Vagina (tissue), 2 donors: ENCODE results near the gene SMIM35. TPM values are rescaled to one million over a fixed set of nuclear protein-coding genes. Genes with fewer than 3 reads are reported as not detected.

Source experiments
- DNase-seq, 2 donors: peaks; one replicate each; pipeline ENCODE4 v3.0.0-alpha.2; 2017; ENCODE audit errors: extremely low spot score in 2 of 2
- H3K27ac ChIP-seq: fragments of 200-600 bp; sonication (generic); one replicate; pipeline ENCODE4 v1.5.1; 2019
- H3K27me3 ChIP-seq: fragments of 200-600 bp; sonication (generic); one replicate; pipeline ENCODE4 v1.5.1; 2019
- H3K36me3 ChIP-seq, 2 donors: fragments of 200-600 bp; sonication (generic); one replicate each; pipeline ENCODE4 v1.5.1; 2017 to 2019
- H3K4me1 ChIP-seq: fragments of 200-600 bp; sonication (generic); one replicate; pipeline ENCODE4 v1.5.1; 2019
- H3K4me3 ChIP-seq, 2 donors: fragments of 200-600 bp; sonication (generic); 1 replicate in 1 of 2; 2 replicates in 1 of 2; pipeline ENCODE4 v1.5.1; 2016 to 2019
- H3K9me3 ChIP-seq: fragments of 200-600 bp; sonication (generic); one replicate; pipeline ENCODE4 v1.5.1; 2019
- CTCF ChIP-seq, 3 experiments: fragments of 450-650 bp in 2 of 3; fragments of 200-600 bp in 1 of 3; sonication (generic) in 1 of 3; IDR thresholded peaks; one replicate each; pipeline ENCODE4 v1.5.1; 2017 to 2019; ENCODE audit warnings: antibody characterized with exemption in 3 of 3, mild to moderate bottlenecking in 2 of 3, moderate library complexity in 2 of 3
- POLR2A ChIP-seq, 2 donors: fragments of 450-650 bp; IDR thresholded peaks; one replicate each; pipeline ENCODE4 v1.6.1; 2017; ENCODE audit warnings: antibody characterized with exemption in 2 of 2, mild to moderate bottlenecking in 2 of 2, moderate library complexity in 2 of 2
- POLR2AphosphoS5 ChIP-seq, 2 donors: sonication (generic); formaldehyde crosslinking; IDR thresholded peaks; one replicate each; pipeline ENCODE4 v1.9.0; 2017; ENCODE audit warnings: antibody characterized with exemption in 2 of 2, mild to moderate bottlenecking in 2 of 2, low read depth in 1 of 2; ENCODE audit not compliant: insufficient read depth in 1 of 2
- intact Hi-C: fragments of 100-400 bp; cut with DNase I; formaldehyde crosslinking; loops from one replicate; pipeline ENCODE4 v1.15.1; 2023
- total RNA-seq: library from RNA; depleted of rRNA; stranded (reverse); fragments of >200 nt; gene quantifications from one replicate; pipeline ENCODE4 v1.2.3, GENCODE V29; 2016

SMIM35 gene
- total RNA-seq, 1 donor from 2014 or later, result not detected

DNA sequence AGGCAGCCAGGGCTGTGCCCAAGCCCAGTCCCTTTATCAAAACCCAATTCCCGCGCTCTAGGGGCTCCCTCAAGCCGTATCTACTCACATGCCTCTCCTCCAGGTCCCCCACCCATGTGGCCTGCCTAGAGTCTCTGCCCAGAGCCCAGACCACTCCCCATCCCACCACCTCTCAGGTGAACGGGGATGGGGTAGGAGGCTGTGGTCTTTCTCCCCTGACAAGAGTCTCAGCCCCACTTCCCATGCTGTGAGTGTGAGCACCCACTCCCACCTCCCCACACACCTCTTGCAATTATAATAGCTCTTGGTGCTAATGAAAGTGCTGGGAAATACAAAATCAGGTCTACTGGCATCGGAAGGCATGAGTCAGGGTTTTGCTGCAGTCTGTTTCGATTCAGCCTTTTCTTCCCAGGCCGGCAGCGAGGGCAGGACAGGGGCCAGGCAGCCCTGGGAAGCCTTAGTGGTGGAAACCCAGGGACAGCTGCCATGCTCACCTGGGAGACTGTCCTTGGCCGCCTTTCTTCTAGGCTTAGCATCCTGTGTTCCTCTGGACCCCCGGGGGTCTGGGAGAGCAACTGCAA lies 26.6 kb downstream of the SMIM35 start:
- Histone ChIP-seq H3K4me3 (no peak overlapping the region), H3K27me3 (no peaks in the 10 kb centered on the region), H3K4me1 (no peaks in the 10 kb centered on the region), H3K36me3 (no peaks in the 10 kb centered on the region), H3K27ac (no peak overlapping the region), H3K9me3 (no peaks in the 10 kb centered on the region)
- intact Hi-C loops, result no loop called here
- no peak for TF ChIP-seq POLR2AphosphoS5 (IDR thresholded peaks at IDR 0.05; ENCODE audit: insufficient read depth in 1 of 2, low read depth in 1 of 2)
- TF ChIP-seq POLR2A (IDR thresholded peaks at IDR 0.05), result no peak
- TF ChIP-seq CTCF (IDR thresholded peaks at IDR 0.05), result no peak
- no peak for DNase-seq

DNA sequence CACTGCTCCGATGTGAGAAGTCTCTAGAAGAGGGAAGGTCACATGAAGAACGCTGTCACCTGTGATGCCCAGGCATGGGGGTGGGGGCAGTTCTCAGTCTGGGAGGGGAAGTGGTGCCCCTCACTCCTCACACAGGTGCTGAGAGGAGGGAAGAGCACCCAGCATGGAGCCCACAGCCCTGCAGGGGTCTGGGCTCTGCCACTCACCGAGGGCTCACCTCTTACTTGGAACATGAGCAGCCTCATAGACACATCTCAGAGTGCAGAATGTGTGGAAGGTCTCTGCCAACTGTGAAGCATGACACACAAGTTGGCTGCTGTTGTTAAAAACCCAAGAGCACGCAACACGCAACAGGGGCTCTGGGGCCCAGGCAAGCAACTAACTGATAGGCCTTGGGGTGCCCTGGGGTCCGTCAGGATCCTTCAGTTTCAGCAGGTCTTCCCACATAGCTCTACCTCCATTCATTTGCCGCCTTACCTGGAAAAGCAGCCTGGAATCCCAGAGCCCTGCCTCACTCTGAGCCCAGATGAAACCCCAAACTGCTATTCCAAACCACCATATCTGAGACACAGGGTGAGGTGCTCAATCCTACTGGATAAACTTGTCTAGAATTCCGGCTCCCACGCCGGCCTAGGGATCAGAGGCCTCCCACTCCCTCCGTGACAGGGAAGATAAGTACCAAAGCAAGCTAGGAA lies 27.4 kb downstream of the SMIM35 start:
- intact Hi-C loops, result no loop called here
- Histone ChIP-seq H3K27ac (no peak overlapping the region), H3K9me3 (no peaks in the 10 kb centered on the region), H3K4me1 (no peaks in the 10 kb centered on the region), H3K27me3 (no peaks in the 10 kb centered on the region), H3K36me3 (no peaks in the 10 kb centered on the region), H3K4me3 (no peak overlapping the region)
- no peak for DNase-seq
- TF ChIP-seq POLR2A (IDR thresholded peaks at IDR 0.05) (no peak), POLR2AphosphoS5 (IDR thresholded peaks at IDR 0.05; ENCODE audit: insufficient read depth in 1 of 2, low read depth in 1 of 2) (no peak), CTCF (IDR thresholded peaks at IDR 0.05) (no peak)

DNA sequence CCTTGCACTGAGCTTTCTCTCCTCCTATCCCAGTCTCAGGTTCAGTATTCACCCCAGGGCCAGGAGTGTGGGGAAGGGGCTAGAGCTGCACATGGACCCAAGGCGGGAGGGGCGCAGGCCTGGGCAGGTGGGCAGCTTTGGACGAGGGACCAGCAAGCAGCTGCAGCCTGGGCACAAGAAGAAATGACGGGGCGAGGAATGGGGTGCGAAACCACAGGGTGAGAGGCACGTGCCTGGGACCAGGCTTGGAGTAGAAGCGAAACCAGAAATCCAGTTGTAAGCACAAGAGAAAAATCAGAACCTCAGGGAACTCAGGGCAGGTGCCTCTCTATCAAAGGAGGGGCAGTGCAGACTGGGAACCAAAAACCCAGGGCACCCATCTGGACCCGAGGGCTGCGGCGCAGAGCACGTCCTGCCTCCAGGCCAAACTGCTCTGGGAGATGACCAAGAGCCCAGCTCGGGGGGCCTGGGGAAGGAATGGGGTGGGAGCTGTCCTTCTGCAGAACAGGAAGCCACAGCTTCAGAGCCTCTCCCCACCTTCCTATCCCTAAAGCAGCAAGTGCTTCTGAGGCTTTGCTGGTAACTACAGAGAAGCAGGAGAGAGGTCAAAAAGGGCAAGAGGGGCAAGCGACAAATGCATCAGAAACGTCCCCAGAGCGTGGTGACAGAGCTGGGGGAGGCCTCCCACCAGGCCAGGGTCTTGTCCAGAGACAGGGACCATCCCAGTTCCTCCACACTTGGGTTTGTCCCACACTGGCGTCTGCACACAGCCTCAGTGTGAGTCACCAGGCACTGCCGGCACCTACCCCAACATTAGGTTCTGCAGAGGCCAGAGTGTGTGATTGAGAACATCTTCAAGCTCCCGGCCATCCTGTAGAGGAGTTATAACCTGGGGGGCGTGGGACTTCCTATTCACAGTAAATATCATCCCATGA lies 28.2 kb downstream of the SMIM35 start:
- H3K27me3 ChIP-seq, result no peaks in the 10 kb centered on the region
- no peak overlapping the region for H3K4me3 ChIP-seq
- no peak for TF ChIP-seq POLR2A (IDR thresholded peaks at IDR 0.05)
- H3K36me3 ChIP-seq, result no peaks in the 10 kb centered on the region
- no peaks in the 10 kb centered on the region for H3K4me1 ChIP-seq
- no peak for DNase-seq
- intact Hi-C loops, result no loop called here
- H3K9me3 ChIP-seq, result no peaks in the 10 kb centered on the region
- H3K27ac ChIP-seq, result no peak overlapping the region

DNA sequence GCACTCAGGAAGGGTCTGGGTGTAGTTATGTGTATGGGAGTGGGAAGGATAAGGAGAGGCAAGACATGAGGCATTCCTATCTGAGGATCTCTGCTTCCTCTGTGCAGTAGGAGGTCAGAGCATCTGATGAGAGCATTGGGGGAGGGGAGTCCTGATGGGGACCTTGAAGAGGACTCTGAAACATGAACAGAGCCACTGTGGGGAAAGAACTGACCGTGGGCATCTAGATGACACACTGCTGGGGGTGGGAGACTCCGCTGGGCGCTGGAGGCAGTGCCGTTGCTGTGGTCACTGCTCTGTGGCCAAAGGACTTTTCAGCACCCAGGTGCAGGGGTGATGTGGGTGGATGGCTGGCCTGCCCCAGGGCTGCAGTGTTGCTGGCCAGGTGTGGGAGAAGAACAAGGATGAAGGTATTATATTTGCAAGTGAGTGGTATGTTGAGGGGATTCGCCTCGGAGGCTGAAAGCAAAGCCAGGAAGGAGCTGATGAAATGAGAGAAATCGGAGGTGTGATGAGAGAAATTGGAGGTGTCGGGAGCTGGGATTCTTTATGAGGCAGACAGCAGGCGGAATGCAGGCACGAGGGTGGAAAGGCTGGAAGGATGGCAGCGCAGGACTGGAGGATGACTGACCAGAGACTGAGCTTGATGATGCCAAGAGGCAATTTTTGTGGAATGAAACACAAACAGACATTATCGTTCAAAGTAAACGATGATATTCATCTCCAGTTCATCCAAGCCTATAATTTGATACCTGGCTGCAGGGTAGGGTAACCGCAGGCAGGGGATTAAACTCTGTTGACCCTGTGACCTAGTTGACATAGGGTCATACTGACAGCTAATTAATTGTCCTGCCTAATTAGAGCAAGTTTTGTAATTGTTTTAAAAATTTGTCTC lies 29.3 kb downstream of the SMIM35 start:
- Histone ChIP-seq H3K4me3 (no peak overlapping the region), H3K36me3 (no peaks in the 10 kb centered on the region), H3K27ac (no peak overlapping the region), H3K4me1 (no peaks in the 10 kb centered on the region), H3K27me3 (no peaks in the 10 kb centered on the region), H3K9me3 (no peaks in the 10 kb centered on the region)
- TF ChIP-seq CTCF (IDR thresholded peaks at IDR 0.05), result no peak
- TF ChIP-seq POLR2AphosphoS5 (IDR thresholded peaks at IDR 0.05; ENCODE audit: insufficient read depth in 1 of 2, low read depth in 1 of 2), result no peak
- no peak for TF ChIP-seq POLR2A (IDR thresholded peaks at IDR 0.05)
- DNase-seq, result peak in 1 of 2 donors; percentile 67
- intact Hi-C loops, result no loop called here

GRCh38 chr11:118056806-118057205 lies 30.0 kb downstream of the SMIM35 start:
- no peaks in the 10 kb centered on the region for H3K4me1 ChIP-seq
- H3K4me3 ChIP-seq, result no peak overlapping the region
- intact Hi-C loops, result no loop called here
- H3K9me3 ChIP-seq, result no peaks in the 10 kb centered on the region
- peak in 1 of 2 donors; percentile 70 for DNase-seq
- H3K27ac ChIP-seq, result no peak overlapping the region
- H3K27me3 ChIP-seq, result no peaks in the 10 kb centered on the region
- H3K36me3 ChIP-seq, result no peaks in the 10 kb centered on the region
- TF ChIP-seq POLR2A (IDR thresholded peaks at IDR 0.05) (no peak), POLR2AphosphoS5 (IDR thresholded peaks at IDR 0.05; ENCODE audit: insufficient read depth in 1 of 2, low read depth in 1 of 2) (no peak), CTCF (IDR thresholded peaks at IDR 0.05) (no peak)
